Kidney (tissue), 14 donors: ENCODE measurements around the gene NCOR1. TPM values are rescaled to one million over a fixed set of nuclear protein-coding genes. Genes with fewer than 3 reads are reported as not detected.

Source experiments
- DNase-seq, 5 donors: peaks; one replicate each; pipeline ENCODE4 v3.0.0-alpha.2; 2013 to 2020
- FAIRE-seq: peaks from 2 replicates; lab custom pipeline; 2012; peaks lifted over from hg19 to GRCh38; lab: Jason Lieb, UNC
- H3K27ac ChIP-seq, 2 donors: one replicate each; pipeline ENCODE4 v1.7.0; 2013; ENCODE audit warnings: low read depth in 2 of 2, low read length in 2 of 2, inconsistent platforms in 1 of 2
- H3K27me3 ChIP-seq: one replicate; pipeline ENCODE4 v1.7.1; 2013; ENCODE audit warnings: low read length, inconsistent platforms; ENCODE audit not compliant: control insufficient read depth, insufficient read depth
- H3K36me3 ChIP-seq, 3 donors: one replicate each; pipeline versions ENCODE4 v1.7.0 to v1.7.1; 2013; ENCODE audit warnings: low read length in 3 of 3, control low read depth in 1 of 3, inconsistent platforms in 1 of 3; ENCODE audit not compliant: insufficient read depth in 3 of 3, control insufficient read depth in 2 of 3
- H3K4me1 ChIP-seq, 3 donors: one replicate each; pipeline versions ENCODE4 v1.7.0 to v1.7.1; 2013; ENCODE audit warnings: low read length in 3 of 3, inconsistent platforms in 1 of 3, low read depth in 1 of 3; ENCODE audit not compliant: control insufficient read depth in 2 of 3, insufficient read depth in 2 of 3
- H3K4me3 ChIP-seq, 3 donors: one replicate each; pipeline versions ENCODE4 v1.7.0 to v1.8.1; 2013; ENCODE audit warnings: low read length in 3 of 3, control low read depth in 1 of 3, inconsistent platforms in 1 of 3
- H3K9ac ChIP-seq, 3 donors: one replicate each; pipeline versions ENCODE4 v1.7.0 to v1.7.1; 2013; ENCODE audit warnings: low read length in 3 of 3, control low read depth in 1 of 3, inconsistent platforms in 1 of 3
- H3K9me3 ChIP-seq, 3 donors: one replicate each; pipeline versions ENCODE4 v1.7.0 to v1.7.1; 2013; ENCODE audit warnings: low read length in 3 of 3, control low read depth in 1 of 3, inconsistent platforms in 1 of 3; ENCODE audit not compliant: control insufficient read depth in 2 of 3, insufficient read depth in 1 of 3
- CTCF ChIP-seq: IDR thresholded peaks from 3 replicates; pipeline ENCODE4 v1.5.1; 2012; ENCODE audit warnings: mild to moderate bottlenecking, moderate library complexity, borderline replicate concordance; ENCODE audit not compliant: insufficient read depth; ENCODE audit errors: extremely low read depth
- intact Hi-C: fragments of 100-400 bp; cut with DNase I; formaldehyde crosslinking; loops from one replicate; pipeline ENCODE4 v1.11.1; 2022
- polyA plus RNA-seq: library from polyadenylated mRNA; stranded (reverse); fragments of 350-450 nt; fragmentation: Illumina TruSeq; extraction: RNeasy Lipid Tissue Mini Kit (QIAGEN cat#74804); gene quantifications from one replicate; pipeline ENCODE4 v1.2.3, GENCODE V29; 2014; ENCODE audit warnings: low read depth, low replicate concordance; ENCODE audit not compliant: insufficient read depth
- total RNA-seq: library from RNA; stranded (reverse); fragmentation: NEBNext Ultra II Directional; extraction: Animal tissue kit (Norgen Biotek cat#: 25700); gene quantifications from one replicate; pipeline ENCODE4 v1.2.1, GENCODE V29; 2021
- donor health status: control.
- donor health status: control.
- donor health status: control.
- donor health status: control.
- donor health status: control.
- donor health status: DM: yes; HTN: yes; CAD: no.
- donor health status: Normal renal cell carcinoma (clear cell type).

Gene NCOR1
- total and polyA plus RNA-seq, 2 donors from 2014 or later, result 44.9 to 136 TPM

- Histone ChIP-seq H3K27ac (no peak overlapping the region), H3K27me3 (no peaks in the 10 kb centered on the region), H3K9me3 (no peaks in the 10 kb centered on the region), H3K36me3 (peaks cover 3 to 15% (median 12%) of the 10 kb centered on the region in 3 donors), H3K9ac (no peak overlapping the region), H3K4me3 (no peak overlapping the region), H3K4me1 (peaks cover 0 to 8% (median 0%) of the 10 kb centered on the region in 3 donors)
- DNase-seq, result no peak
- intact Hi-C loops, result no loop called here
- TF ChIP-seq CTCF, result no peak
- no peak for FAIRE-seq
Measured at GRCh38 chr17:16129441-16130205, 85.7 kb downstream of the NCOR1 start.

GRCh38 chr17:16123531-16123930, 91.8 kb downstream of the NCOR1 start:
- TF ChIP-seq CTCF, result no peak
- DNase-seq (no peak), FAIRE-seq (no peak)
- H3K36me3 ChIP-seq, result peaks cover 7 to 21% (median 20%) of the 10 kb centered on the region in 3 donors
- intact Hi-C loops, result no loop called here
- H3K9me3 ChIP-seq, result no peaks in the 10 kb centered on the region
- H3K4me3 ChIP-seq, result no peak overlapping the region
- H3K27ac ChIP-seq, result no peak overlapping the region
- no peaks in the 10 kb centered on the region for H3K27me3 ChIP-seq
- H3K9ac ChIP-seq, result no peak overlapping the region
- H3K4me1 ChIP-seq, result no peaks in the 10 kb centered on the region

- Histone ChIP-seq H3K9ac (no peak overlapping the region), H3K4me3 (no peak overlapping the region), H3K27ac (no peak overlapping the region), H3K36me3 (peaks cover 9 to 26% (median 20%) of the 10 kb centered on the region in 3 donors), H3K9me3 (no peaks in the 10 kb centered on the region), H3K4me1 (no peaks in the 10 kb centered on the region), H3K27me3 (no peaks in the 10 kb centered on the region)
- FAIRE-seq (no peak), DNase-seq (no peak)
- TF ChIP-seq CTCF, result no peak
- intact Hi-C loops, result no loop called here
Measured at GRCh38 chr17:16122697-16123434, 92.5 kb downstream of the NCOR1 start.
